DLD1 (cell line): ENCODE data around the gene REPS2.

Source experiments
- in situ Hi-C: cut with HindIII; loops from 2 replicates; pipeline ENCODE4 v1.10.0; 2017; ENCODE audit warnings: low sequenced_read_pairs

Gene REPS2

DNA sequence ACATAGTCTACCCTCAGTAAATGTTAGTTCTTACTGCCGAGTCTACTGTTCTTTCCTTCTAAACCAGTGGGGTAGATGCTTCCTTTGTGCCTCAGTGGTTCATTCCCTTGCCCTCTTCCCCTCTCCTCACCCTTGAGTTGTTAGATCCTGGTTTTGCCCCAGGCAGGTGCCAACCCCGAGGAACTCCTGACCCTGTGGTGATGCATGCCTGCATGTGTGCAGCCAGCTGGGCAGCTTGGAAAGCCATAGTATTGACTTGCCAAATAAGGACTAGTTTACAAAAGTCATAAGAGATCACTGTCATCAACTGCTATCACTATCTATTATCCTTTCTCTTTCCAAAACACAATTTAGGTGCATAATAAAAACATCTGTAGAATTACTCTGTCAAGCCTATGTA lies 50.9 kb downstream of the REPS2 start:
- in situ Hi-C loops = no loop called here

DNA sequence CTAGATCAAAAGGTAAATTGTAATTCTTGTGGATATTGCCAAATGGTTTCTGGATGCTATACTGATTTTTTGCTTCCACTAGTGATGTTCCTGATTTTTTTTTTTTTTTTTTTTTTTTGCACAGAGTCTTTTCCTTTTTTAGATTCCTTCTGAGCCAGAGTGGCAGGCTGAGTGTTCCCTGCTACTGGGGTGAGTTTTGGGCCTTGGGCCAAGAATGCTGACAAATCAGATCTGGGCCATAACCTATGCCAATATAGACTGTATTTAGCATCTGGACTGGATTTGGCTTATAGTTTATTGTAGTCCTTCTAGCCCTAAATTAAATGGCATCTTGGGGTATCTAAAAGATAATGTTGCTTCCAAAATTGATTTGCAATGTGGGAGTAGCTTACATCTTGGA lies 52.8 kb downstream of the REPS2 start:
- in situ Hi-C loops = no loop called here

DNA sequence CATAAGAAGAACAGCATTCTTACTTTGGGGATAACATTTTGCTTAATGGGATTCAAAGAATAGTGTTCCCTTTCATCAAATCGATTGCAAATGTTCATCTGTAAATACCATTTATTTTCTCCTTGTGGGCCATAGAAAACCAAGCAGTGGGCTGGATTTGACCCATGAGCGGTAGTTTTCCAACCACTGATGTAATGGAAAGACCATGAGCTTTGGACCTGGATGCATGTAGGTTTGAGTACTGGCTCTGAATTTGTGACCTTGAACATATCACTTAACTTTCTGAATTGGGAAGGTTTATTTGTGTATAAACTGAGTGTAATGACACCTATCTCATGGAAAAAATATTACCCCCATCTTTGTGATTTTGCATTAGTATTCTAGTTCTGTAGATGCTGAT lies 54.3 kb downstream of the REPS2 start:
- in situ Hi-C loops = no loop called here

DNA sequence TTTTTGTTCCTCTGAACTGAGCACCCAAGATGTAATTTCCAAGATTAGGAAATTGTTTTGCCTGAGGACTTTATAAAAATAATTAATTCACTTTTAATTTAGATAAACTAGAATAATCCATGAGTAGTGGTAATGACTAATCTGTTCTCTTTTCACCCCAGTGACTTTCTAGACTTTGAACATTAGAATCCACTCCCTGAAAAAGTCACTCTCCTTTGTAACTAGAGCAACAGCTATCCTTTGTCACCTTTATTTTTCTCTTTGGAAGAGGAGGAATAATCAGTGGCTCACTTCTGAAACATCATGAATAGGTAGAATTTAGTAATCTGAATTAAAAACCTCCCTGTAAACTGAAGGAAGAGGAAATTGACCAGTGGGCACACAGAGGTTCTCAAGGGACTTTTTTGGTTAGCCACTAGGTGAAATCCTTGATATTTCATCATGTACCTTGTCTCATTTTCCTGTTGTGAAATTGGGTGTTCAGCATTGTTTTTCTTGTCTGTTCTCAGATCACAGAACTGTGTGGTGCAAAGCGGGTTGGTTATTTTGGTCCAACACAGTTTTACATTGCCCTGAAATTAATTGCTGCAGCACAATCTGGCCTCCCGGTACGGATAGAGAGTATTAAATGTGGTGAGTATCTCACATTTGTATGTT lies 59.4 kb downstream of the REPS2 start:
- in situ Hi-C loops = no loop called here

DNA sequence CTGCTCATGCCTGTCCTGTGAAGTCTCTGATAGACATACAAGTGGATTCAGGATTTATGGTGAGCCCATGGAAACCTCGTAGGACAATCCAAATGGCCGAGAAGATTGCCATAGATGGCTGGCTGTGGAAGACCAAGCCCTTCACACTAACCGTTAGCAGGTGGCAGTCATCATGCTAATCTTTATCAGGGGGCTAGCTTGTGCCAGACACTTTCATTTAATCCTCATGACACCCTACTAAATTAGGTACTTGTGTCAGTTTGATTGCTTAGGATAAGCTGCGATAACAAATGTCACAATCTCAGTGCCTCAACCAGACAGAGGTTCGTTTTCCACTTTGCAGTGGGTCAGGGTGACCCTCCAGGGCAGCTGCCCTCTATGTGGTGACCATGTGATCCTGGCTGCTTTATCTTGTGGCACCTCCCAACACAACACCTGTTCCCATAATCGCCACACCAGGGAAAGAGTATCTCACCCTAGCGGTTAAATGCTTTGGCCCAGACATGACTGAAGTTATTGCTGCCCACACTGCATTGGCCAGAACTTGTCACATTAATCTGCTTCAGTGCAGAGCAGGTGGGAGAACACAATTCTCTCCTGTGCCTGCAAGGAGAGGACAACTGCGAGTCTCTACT lies 60.8 kb downstream of the REPS2 start:
- in situ Hi-C loops = no loop called here

DNA sequence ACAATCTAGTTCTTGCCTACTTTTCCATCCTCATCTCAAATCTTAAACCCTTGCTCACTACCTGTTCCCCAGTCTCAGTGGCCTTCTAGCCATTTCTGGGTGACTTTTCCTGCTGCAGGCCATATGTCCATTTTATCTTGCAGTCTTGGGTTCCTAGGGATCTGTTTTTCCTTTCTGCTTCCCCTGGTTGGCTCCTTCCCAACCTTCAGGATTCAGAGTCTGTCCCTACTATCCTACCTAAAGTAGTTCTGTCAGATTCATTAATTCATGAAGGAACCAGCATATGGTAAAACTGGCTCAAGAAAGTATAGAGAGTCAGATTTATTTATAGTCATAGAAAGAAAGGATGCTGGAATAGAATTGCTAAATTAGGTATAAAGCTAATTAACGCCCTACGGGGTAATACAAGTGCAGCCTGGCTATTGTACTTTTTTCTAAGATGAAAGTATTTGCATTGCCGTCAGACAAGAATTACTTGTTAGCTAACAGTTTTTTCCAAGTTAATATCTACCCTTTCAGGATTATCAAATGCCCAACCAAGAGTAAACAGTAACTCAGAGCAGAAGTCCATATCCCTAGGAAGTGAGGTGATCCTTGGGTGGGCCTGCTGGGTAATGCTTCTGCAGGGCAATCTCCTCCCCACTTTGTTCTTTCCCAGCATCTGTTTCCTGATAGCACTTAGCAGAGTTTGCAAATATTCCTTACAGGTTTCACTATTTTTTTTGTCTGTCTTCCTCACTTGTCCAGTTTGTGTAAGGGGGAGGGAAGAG lies 63.6 kb downstream of the REPS2 start:
- in situ Hi-C loops = no loop called here

DNA sequence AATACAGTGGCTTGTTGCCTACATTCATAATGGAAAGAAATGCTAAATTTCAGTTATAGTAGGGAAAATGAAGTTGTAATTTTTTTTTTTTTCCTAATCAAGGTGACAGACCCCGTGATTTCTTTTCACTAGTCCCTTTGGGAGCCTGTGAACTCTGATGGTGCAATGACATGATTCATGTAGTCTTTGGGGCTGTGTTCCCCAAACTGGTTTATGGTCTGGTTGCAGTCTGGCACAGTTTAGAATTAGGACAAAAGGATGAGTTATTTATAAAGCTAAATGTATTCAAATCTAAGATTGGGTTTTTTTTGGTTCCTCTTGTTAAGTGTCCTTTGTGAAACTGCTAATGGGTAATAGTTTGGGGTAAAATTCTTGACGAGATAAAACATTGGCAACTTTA lies 66.0 kb downstream of the REPS2 start:
- in situ Hi-C loops = no loop called here

DNA sequence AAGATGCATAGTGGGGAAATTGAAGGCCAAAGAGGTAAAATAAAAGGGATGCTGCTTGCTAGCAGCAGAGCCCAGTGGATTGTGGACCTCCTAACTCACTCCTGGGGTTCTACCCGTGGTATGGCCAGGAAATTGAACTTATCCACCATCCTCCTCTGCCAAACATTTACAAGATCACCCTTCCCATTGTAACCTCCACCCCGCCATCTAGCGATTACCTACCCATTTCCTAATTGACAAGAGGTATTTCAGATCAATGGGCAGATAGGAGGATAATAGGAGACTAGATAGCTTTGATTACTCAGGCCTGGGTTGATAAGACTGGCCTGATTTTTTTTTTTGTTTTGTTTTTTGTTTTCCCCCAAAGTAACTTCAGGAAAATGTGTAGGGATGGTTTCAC lies 67.8 kb downstream of the REPS2 start:
- in situ Hi-C loops = no loop called here

DNA sequence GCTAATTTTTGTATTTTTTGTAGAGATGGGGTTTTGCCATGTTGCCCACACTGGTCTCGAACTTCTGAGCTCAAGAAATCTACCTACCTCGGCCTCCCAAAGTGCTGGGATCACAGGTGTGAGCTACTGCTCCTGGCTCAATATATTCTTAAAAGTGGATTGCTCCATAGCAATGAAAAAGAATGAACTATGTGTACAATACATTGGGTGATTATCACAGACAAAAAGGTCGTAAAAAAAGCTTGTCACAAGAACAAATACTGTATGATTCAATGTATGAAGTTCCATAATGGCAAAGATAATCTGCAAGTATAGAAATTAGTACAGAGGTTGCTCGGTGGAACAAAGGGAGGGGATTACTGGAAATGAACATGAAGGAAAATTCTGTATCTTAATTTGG lies 70.7 kb downstream of the REPS2 start:
- in situ Hi-C loops = no loop called here

DNA sequence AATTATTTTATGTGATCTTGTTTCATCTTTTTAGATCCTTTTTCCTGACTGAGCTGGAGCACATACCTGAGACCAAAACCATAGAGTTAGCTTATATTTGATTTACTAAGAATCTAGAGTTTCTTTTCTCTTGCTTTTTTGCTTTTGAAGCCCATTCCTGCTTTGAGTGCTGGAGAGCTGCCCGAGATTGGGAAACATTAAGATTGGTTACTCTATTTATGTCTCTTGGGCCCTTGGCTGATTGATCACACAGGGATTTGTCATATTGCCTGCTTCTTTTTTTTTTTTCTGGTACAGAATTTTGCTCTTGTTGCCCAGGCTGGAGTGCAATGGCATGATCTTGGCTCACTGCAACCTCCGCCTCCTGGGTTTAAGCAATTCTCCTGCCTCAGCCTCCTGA lies 73.9 kb downstream of the REPS2 start:
- in situ Hi-C loops = no loop called here

DNA sequence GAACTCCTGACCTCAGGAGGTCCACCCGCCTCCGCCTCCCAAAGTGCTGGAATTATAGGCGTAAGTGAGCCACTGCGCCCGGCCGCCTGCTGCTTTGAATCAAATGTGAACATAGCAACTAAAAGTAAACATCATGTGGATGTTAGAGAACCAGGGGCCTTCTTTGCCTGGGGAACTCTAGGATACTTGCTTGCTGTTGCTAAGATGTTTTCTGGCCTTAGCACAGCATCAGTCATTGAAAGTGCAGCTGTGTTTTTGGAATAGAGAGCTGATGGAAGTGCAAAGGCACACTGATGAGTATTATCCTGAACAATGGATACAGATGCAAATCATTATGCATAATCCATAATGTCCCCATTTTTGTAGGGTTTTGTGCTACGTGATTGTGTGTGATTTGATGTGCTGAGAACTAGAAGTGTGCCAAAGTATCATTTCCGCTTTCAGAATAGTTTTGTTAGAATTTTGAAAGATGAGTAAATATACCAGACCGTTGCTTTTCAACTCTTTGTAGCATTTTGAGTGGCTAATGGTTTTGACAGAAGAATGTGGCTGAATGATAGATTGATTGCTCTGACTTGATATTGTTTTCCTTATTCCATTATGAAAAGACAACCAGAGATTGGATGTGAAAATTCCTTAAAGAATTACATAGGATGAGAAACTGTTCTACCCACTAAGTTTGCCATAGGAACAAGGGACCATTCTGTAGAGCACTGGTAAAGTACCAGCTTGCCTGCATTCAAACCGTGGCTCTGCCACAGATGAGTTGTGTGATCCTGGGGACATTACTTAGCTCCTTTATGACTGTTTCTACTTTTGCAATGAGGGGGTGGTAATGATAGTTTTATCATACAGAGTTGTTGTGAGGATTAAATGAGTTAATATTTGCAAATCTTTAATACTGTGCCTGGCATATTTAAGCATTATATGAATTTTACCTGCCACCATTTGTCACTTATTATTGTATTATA lies 74.7 kb downstream of the REPS2 start:
- in situ Hi-C loops = no loop called here

DNA sequence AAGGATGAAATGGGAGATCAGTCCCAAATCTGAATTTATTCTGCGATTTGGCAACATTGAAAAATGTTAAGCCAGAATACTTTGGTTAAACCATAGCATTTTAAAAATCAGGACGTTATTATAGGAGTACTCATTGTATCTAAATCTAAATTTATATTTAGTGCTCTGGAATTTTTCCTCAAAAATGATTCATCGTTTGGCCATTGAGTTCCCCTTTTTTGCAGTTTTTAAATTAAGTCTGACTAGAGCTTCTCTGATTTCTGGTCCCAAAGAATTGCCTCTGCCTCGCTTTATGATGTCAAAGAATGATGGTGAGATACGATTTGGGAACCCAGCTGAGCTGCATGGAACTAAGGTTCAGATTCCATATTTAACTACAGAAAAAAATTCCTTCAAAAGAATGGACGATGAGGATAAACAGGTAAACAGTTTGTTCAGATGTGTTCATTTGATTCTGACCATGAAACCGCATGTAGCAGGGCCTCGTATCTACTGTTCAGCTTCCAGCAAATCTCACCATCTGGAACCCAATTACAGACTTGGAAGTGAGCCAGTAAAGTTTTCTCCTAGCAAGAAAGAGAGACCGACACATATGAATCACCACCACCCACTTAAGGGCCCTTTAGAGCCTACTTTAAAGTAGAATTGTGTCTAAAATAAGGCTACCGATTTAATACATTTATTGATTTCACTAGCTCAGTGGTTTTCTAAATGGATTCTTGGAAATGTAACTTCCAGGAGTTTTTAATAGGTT lies 75.6 kb downstream of the REPS2 start:
- in situ Hi-C loops = no loop called here

DNA sequence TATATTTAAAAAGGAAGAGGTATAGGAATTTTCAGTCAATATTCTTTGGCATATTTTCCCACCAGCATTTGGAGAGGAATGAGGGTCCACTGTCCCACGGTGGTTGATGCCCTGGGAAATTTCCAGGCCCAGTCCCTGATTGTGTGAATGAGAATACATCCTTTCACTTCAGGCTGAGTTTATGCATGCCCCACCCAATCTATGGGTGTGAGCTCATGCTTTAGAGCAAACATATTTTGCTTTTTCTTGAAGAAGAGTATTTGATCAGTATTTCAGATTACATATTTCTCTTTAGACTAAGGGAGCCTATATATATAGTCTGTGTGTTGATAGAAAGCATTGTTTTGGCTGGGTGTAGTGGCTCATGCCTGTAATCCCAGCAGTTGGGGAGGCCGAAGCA lies 77.2 kb downstream of the REPS2 start:
- in situ Hi-C loops = no loop called here

DNA sequence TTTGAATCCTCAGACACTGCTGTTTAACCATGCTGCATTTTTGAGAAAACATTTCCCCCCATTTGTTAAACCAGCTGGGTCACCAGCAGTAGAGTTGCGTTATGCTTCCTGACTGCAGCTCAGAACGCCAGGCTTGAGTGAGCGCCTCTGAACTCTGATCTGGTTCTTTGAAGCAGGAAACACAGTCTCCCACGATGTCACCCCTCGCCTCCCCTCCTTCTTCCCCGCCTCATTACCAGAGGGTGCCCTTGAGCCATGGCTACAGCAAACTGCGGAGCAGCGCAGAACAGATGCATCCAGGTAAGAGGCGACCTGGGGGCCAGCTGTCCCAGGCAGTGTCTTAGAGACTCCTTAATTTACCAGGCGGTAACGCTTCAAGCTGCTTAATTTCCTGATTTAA lies 78.4 kb downstream of the REPS2 start:
- in situ Hi-C loops = no loop called here

DNA sequence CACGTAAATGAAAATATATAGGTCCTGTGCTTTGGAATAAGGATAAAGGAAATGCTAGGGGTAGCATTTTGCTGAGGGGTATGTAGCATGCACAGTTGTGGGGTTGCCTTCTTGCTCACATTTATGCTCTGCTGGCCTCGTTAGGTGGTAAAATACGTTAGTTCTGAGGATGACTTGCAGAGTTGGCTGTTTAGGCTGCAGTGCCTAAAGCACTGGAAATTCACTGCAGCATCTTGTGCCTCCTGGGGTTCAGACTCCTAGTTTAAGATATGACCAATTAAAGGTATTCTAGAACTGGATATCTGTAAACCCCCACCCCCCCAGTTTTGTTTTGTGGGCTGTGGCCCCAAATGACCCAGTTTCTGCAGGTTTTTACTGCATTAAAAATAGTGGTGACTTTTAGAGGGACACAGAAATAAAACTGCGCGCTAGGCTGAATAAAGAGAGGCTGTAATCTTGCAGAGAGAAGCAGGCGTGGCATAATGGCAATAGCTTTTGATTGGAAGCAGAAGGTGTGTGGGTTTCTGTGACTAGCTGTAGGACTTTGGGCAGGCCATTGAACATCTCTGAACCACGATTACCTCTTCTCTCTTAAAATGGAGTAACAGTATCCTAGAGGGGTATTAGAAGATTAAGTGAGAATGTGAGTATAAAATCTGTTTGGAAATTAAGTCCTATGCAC lies 79.3 kb downstream of the REPS2 start:
- in situ Hi-C loops = no loop called here

DNA sequence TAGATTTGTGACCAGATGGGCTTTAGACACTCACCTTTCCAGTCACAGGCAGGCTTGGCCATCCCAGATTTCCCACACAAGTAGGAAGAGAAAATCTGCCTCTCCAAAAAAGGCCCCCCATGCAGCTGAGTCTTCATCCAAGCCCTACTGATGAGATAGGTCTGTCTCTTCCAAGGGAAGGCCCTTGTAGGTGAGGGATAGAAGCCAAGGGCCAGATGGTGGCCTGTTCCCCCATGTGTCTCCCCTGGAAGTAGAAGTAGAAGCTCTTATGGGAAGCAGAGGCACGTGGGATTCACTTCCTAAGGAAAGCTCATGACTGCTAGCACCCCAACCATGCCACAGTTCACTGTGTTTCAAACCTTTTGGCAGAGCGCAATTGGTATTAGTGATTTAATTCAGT lies 81.5 kb downstream of the REPS2 start:
- in situ Hi-C loops = no loop called here

DNA sequence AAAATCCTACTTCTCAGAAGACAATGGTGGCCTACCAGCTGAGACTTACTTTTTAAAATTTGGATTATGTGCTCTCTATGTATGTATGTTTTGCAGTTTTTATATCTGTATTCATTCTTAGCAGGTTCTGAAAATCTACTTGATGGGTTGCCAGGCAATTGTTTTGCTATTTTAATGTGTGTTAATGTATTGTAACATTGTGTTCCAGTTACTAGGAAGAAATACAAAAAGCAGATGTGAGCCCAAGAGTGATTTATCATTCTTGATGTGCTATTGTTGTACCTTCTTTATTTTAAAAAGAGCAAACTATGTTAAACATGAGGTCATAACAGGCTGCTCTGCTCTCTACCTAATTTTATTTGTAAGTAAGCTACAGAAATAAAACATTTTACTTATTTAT lies 81.9 kb downstream of the REPS2 start:
- in situ Hi-C loops = no loop called here

DNA sequence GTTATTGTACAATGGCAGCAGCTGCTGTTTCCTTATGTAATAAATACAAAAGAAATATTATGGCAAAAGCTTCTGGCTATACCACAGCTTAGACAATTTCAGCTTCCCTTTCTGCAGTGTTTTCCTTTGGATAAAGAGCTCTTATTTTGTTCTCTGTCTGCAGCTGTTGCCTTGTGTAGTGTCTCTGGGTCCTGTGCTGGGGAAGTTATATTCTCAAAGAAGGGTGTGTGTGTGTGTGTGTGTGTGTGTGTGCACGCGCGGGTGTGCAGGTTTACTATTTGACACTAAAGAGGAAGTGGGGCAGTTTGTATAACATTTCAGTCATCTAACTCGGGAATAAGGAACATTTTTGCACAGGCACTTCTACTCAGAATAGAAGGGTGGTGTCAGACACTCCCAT lies 83.6 kb downstream of the REPS2 start:
- in situ Hi-C loops = no loop called here

DNA sequence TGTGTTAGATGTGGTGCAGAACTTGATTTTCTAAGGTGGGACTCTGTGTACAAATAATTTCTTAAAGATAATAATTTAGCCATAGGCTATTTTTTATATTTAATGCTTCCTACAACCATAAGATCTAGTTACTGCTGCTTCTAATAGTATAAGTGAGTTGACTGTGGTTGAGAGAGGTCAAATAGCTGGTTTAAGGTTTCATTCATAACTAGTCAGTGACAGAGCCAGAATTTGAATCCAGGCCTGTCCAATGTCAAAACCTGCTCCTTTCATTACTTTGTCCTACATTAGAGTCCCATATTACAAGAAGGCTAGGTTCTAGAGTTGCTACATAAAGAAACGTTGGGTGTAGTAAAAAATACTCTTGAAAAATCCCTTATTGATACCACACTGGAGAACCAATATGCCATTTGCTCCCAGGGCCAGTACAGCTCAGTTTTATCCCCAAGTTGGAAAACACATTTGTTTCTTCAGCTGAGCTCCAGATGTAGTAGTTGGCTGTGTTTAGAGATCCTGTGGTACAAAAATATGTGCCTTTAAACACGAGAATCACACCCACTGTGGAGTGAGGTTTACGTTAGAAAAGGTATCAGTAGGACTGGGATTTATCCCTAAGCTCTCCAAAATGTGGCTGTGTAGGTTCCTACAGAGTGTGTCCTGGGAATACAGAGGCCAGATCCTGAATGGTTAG lies 84.3 kb downstream of the REPS2 start:
- in situ Hi-C loops = no loop called here
